Measurements from ENCODE around the gene MMP8.

DNA sequence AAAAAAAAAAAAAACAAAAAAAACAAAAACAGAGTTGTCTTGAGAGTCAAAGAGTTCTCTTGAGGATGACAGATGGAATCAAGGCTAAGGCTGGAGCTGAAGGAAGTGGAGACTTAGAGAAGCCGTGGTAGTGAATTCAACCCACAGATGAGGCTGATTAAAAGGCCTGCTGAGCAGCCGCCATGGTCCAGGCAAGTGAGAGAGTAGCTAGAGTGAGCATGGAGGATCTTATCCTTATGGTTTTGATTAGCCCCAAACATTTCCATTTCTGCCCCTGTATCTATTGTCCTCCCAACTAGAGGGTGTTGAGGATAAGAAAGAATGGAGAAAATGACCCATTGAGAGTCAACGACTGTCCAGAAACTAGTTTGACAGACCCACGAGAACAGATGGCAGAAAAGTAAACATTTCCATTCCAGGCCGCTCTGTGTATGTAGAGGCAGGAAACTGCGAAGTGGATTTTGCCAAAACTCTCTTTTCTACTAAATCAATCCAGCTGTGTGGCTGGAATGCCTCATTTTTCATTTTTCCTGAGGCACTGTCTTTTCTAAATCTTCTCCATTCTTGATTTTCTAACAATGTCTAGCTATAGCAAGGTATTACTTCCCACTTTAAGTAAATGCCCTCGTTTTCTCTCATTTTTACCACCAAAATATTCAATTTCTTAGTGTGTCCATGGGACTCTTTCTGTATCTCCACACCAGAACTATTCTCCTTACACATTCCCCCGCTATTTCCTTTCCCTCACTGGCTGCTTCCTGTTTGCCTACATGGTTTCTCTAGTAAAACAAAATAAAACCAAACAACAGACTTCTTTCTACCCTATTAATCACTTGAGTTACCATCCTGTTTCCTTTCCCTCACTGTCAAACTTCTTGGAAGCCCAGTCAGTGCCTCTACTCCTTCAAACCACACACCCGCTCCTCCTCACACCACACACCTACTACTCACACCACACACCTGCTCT is 5.4 kb upstream of the MMP8 start:
- TF ChIP-seq HCFC1 (IDR thresholded peaks at IDR 0.05; ENCODE audit: low read length) (no peak), MEF2A (IDR thresholded peaks at IDR 0.05; ENCODE audit: insufficient read depth, low read depth, low read length) (no peak), CTCF (IDR thresholded peaks at IDR 0.05 in 2 of 3, conservative IDR thresholded peaks at IDR 0.05 in 1 of 3; ENCODE audit: control insufficient read depth in 2 of 3, extremely low read depth in 1 of 3, insufficient read depth in 1 of 3, low read depth in 3 of 3, low read length in 3 of 3) (no peak), POLR2A (IDR thresholded peaks at IDR 0.05; ENCODE audit: low read depth, low read length) (no peak), RAD21 (IDR thresholded peaks at IDR 0.05; ENCODE audit: insufficient read depth, low read depth, low read length) (no peak), SUPT20H (IDR thresholded peaks at IDR 0.05; ENCODE audit: borderline replicate concordance, control insufficient read depth, low read depth, low read length) (no peak), CHD2 (IDR thresholded peaks at IDR 0.05; ENCODE audit: borderline replicate concordance, low read depth, low read length) (no peak), USF2 (IDR thresholded peaks at IDR 0.05; ENCODE audit: borderline replicate concordance, low read depth, low read length) (no peak)
- TF ChIP-seq, protein P1, sequence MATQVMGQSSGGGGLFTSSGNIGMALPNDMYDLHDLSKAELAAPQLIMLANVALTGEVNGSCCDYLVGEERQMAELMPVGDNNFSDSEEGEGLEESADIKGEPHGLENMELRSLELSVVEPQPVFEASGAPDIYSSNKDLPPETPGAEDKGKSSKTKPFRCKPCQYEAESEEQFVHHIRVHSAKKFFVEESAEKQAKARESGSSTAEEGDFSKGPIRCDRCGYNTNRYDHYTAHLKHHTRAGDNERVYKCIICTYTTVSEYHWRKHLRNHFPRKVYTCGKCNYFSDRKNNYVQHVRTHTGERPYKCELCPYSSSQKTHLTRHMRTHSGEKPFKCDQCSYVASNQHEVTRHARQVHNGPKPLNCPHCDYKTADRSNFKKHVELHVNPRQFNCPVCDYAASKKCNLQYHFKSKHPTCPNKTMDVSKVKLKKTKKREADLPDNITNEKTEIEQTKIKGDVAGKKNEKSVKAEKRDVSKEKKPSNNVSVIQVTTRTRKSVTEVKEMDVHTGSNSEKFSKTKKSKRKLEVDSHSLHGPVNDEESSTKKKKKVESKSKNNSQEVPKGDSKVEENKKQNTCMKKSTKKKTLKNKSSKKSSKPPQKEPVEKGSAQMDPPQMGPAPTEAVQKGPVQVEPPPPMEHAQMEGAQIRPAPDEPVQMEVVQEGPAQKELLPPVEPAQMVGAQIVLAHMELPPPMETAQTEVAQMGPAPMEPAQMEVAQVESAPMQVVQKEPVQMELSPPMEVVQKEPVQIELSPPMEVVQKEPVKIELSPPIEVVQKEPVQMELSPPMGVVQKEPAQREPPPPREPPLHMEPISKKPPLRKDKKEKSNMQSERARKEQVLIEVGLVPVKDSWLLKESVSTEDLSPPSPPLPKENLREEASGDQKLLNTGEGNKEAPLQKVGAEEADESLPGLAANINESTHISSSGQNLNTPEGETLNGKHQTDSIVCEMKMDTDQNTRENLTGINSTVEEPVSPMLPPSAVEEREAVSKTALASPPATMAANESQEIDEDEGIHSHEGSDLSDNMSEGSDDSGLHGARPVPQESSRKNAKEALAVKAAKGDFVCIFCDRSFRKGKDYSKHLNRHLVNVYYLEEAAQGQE (IDR thresholded peaks at IDR 0.05; ENCODE audit: low read depth, low read length) = no peak
- TF ChIP-seq, protein P2, sequence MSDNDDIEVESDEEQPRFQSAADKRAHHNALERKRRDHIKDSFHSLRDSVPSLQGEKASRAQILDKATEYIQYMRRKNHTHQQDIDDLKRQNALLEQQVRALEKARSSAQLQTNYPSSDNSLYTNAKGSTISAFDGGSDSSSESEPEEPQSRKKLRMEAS (IDR thresholded peaks at IDR 0.05; ENCODE audit: low read depth, low read length) = no peak

Data from GM12878 (cell line).